A673 (cell line): Measurements from ENCODE around the gene GET4. TPM values are rescaled to one million over a fixed set of nuclear protein-coding genes. Genes with fewer than 3 reads are reported as not detected.
A peak's percentile ranks its signal among the peaks of the same experiment; 100 is the strongest.

Experiments
- BruUV-seq: library from RNA; stranded (reverse); fragments of 400-500 nt; replicated peaks from 2 replicates; lab custom pipeline; 2021; lab: Mats Ljungman, UMichigan
- CTCF ChIA-PET: fragments of 300-600 bp; sonication (Branson Sonifier 250); formaldehyde crosslinking; loops from one replicate; lab custom pipeline; 2022; ENCODE audit warnings: antibody characterized with exemption; lab: Charles Lee
- POLR2A ChIA-PET: fragments of 300-600 bp; sonication (Branson Sonifier 250); formaldehyde crosslinking; loops from one replicate; lab custom pipeline; 2022; ENCODE audit warnings: antibody characterized with exemption; ENCODE audit not compliant: low non-redundant PET; lab: Charles Lee
- DNase-seq: peaks from one replicate; pipeline ENCODE4 v3.0.0-alpha.2; 2015; ENCODE audit warnings: low spot score
- H3K27ac ChIP-seq: fragments of 200-600 bp; sonication (generic); 2 replicates; pipeline ENCODE4 v1.5.1; 2016; ENCODE audit warnings: mixed run types, low read depth, mild to moderate bottlenecking, mixed read lengths, antibody characterized with exemption, low read length; ENCODE audit not compliant: poor library complexity, severe bottlenecking
- H3K27me3 ChIP-seq: fragments of 200-600 bp; sonication (generic); replicated peaks from 2 replicates; pipeline ENCODE4 v1.6.1; 2017; ENCODE audit warnings: mixed run types, low read depth, mild to moderate bottlenecking, mixed read lengths, antibody characterized with exemption, low read length; ENCODE audit not compliant: insufficient read depth, poor library complexity
- H3K36me3 ChIP-seq: fragments of 200-600 bp; sonication (generic); 2 replicates; pipeline ENCODE4 v1.6.1; 2016; ENCODE audit warnings: mixed run types, mild to moderate bottlenecking, mixed read lengths, antibody characterized with exemption, low read length; ENCODE audit not compliant: insufficient read depth, poor library complexity, severe bottlenecking
- H3K4me1 ChIP-seq: fragments of 200-600 bp; sonication (generic); 2 replicates; pipeline ENCODE4 v1.6.1; 2017; ENCODE audit warnings: mixed run types, mild to moderate bottlenecking, mixed read lengths, antibody characterized with exemption, low read length; ENCODE audit not compliant: insufficient read depth, poor library complexity, severe bottlenecking
- H3K4me3 ChIP-seq: fragments of 200-600 bp; sonication (generic); 2 replicates; pipeline ENCODE4 v1.5.1; 2016; ENCODE audit warnings: low read depth, mixed run types, mild to moderate bottlenecking, mixed read lengths, low read length; ENCODE audit not compliant: poor library complexity, severe bottlenecking
- H3K9me3 ChIP-seq: fragments of 200-600 bp; sonication (generic); 2 replicates; pipeline ENCODE4 v1.6.1; 2016; ENCODE audit warnings: mixed run types, low read depth, mild to moderate bottlenecking, mixed read lengths, antibody characterized with exemption, low read length; ENCODE audit not compliant: poor library complexity, severe bottlenecking
- EZH2 ChIP-seq: fragments of 200-600 bp; sonication (generic); IDR thresholded peaks from 2 replicates; pipeline ENCODE4 v1.6.1; 2017; ENCODE audit warnings: borderline replicate concordance, low read depth, mild to moderate bottlenecking, mixed read lengths, antibody characterized with exemption, low read length; ENCODE audit not compliant: poor library complexity, severe bottlenecking
- intact Hi-C: fragments of 100-400 bp; cut with micrococcal nuclease; formaldehyde crosslinking; loops from one replicate; pipeline ENCODE4 v1.10.0; 2022; ENCODE audit not compliant: unreplicated experiment
- total RNA-seq: library from RNA; stranded (reverse); gene quantifications from 2 replicates; pipeline ENCODE4 v1.2.3, GENCODE V29; 2021
- TF ChIP-seq, protein P1 (sequence below): fragments of 300-800, 200-600 bp; sonication (generic); conservative IDR thresholded peaks from 2 replicates; pipeline ENCODE4 v1.5.1; 2017; ENCODE audit warnings: low read depth, mild to moderate bottlenecking, antibody characterized with exemption, low read length, moderate library complexity, mixed read lengths

GET4 gene
- total RNA-seq, 1 experiment from 2014 or later, result 49.7 TPM

DNA sequence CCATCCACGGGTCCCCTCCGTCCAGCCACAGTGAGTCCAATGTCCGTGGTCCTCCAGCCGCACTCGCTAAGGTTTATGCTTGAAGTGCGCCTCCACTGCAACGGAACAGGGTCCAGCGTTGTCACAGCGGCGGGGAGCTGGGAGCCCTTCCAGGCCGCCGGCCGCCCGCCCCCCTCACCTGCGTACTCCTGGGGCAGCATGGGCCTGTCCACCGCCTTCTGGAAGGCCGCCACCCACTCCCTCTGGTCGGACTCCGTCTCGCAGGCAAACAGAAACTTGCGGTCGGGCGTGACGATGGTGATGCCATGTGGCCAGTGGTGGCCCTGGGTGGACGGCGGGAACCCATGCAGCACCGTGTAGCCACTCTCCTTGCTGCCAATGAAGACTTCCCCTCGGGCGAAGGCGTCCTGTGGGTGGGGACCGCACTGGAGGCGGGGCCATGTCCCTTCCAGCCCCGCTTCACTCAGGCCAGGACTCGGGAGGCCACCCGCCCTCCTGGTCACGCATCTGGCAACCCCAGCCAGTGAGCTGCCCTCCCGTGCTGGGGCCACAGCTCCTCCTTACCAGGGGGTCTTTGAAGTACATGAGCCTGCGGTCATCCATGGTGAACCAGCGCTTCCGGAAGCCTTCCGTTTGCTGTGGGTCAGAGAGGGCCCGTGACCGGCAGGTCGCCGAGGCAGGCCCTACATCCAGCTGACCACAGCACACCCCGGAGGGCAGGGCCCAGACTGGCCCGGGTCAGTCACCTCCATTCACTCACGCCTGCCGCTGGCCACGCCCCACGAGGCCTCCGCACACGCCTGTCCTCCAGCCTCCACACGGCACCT is 22.7 kb downstream of the GET4 start:
- H3K4me3 ChIP-seq, result no peak overlapping the region
- peaks cover 10% of the 10 kb centered on the region for H3K36me3 ChIP-seq
- TF ChIP-seq, protein P1, sequence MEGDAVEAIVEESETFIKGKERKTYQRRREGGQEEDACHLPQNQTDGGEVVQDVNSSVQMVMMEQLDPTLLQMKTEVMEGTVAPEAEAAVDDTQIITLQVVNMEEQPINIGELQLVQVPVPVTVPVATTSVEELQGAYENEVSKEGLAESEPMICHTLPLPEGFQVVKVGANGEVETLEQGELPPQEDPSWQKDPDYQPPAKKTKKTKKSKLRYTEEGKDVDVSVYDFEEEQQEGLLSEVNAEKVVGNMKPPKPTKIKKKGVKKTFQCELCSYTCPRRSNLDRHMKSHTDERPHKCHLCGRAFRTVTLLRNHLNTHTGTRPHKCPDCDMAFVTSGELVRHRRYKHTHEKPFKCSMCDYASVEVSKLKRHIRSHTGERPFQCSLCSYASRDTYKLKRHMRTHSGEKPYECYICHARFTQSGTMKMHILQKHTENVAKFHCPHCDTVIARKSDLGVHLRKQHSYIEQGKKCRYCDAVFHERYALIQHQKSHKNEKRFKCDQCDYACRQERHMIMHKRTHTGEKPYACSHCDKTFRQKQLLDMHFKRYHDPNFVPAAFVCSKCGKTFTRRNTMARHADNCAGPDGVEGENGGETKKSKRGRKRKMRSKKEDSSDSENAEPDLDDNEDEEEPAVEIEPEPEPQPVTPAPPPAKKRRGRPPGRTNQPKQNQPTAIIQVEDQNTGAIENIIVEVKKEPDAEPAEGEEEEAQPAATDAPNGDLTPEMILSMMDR, result no peak
- TF ChIP-seq EZH2, result no peak
- no peak overlapping the region for H3K27ac ChIP-seq
- ChIA-PET CTCF (no interaction called here), POLR2A (no interaction called here)
- no peaks in the 10 kb centered on the region for H3K27me3 ChIP-seq
- no TSS peak for BruUV-seq
- no peaks in the 10 kb centered on the region for H3K9me3 ChIP-seq
- intact Hi-C loops, result no loop called here
- H3K4me1 ChIP-seq, result peaks cover 8% of the 10 kb centered on the region
- DNase-seq, result no peak

DNA sequence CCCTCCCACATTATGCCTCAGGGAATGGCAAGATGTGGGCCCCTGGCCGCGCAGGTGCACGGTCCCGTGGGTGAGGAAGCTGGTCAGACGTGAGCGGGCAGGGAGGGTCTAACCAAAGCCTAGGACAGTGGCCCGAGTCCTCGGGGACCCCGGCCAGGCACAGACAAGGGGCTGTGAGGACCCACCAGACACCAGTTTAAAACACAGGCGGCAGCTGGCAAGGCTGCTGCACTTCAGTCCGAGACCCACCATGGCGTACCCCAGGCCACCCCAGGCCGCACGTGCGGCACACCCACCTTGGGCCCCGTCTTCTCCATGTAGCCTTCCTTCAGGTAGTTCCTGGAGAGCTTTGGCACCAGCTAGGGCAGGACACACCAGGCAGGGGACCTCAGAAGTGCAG is 23.5 kb downstream of the GET4 start:
- Histone ChIP-seq H3K27me3 (peaks cover 5% of the 10 kb centered on the region), H3K27ac (peak overlapping the region; percentile 30), H3K36me3 (peaks cover 10% of the 10 kb centered on the region), H3K4me1 (peaks cover 13% of the 10 kb centered on the region), H3K9me3 (no peaks in the 10 kb centered on the region), H3K4me3 (no peak overlapping the region)
- BruUV-seq, result no TSS peak
- ChIA-PET POLR2A (no interaction called here), CTCF (no interaction called here)
- intact Hi-C loops, result no loop called here
- TF ChIP-seq, protein P1, result no peak
- no peak for TF ChIP-seq EZH2
- no peak for DNase-seq

DNA sequence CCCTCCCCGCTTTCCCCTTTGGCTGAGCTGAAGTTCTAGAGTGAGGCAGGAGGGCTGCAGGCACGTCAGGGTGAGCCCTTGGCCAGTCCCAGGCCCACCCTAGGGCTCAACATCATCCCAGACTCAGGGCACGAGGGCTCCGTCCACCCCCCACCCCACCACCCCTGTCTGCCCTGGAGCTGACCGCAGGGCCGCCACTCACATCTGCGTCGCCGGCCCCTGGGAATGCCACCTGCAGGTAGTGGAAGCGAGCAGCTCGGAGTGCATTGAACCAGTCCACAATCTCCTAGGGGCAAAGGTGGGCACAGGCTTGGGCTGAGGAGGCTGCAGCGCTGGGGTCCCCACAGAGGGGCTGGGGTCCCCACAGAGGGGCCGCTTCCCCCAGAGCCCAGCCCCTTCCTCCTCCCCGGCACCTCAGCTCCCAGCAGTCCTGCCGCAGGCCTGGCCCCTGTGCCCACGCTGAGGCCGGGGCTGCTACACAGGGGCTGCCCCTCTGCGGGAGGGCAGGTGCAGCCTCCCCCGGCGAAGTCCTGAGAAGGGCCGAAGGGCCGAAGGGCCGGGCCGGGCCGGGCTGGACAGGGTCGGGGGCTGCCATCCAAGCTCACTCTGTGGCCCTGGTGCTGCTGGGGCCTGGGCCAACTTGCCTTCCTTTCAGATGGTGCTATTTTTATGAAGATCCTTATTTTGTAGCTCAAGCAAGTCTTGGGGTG is 24.1 kb downstream of the GET4 start:
- POLR2A ChIA-PET, result no interaction called here
- H3K4me3 ChIP-seq, result no peak overlapping the region
- no peak for TF ChIP-seq EZH2
- TF ChIP-seq, protein P1, result no peak
- H3K36me3 ChIP-seq, result peaks cover 10% of the 10 kb centered on the region
- no TSS peak for BruUV-seq
- intact Hi-C loops, result no loop called here
- CTCF ChIA-PET, result no interaction called here
- peak overlapping the region; percentile 54 for H3K27ac ChIP-seq
- no peak for DNase-seq
- H3K9me3 ChIP-seq, result no peaks in the 10 kb centered on the region
- peaks cover 16% of the 10 kb centered on the region for H3K4me1 ChIP-seq
- H3K27me3 ChIP-seq, result peaks cover 11% of the 10 kb centered on the region
